ENCODE data around the gene THUMPD1.

- TF ChIP-seq POLR2A (IDR thresholded peaks at IDR 0.05) = no peak
- no peak for TF ChIP-seq CTCF (IDR thresholded peaks at IDR 0.05)
Measured at GRCh38 chr16:20704281-20704680, 37.3 kb downstream of the THUMPD1 start.

All from Peyer's patch (tissue), 4 donors.